ENCODE data around the gene PPP2R5E.

The PPP2R5E gene

DNA sequence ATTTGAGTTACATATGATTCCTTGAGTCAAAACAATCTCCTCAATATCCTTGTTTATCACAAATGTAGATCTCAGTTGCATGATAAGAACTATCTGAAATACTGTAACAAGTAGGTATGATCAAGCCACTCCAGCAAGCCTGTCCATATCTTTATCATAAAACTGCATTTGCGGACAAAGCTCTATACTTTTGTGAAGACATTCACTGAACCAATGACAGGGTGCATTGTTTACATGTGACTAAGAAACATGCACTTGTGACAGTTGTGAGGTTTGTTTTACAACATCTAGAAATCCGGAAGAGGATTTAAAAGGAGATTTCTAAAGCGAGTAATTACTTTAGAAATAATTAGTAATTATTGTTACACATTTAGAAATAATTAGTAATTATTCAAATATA lies 111.7 kb downstream of the PPP2R5E start:
- Histone ChIP-seq H3K4me3 (ENCODE audit: low read depth in 1 of 2, low read length in 2 of 2) (no peak overlapping the region), H3K27ac (ENCODE audit: low read length) (no peak overlapping the region), H3K9me3 (ENCODE audit: control insufficient read depth in 1 of 2, low read length in 2 of 2) (no peaks in the 10 kb centered on the region), H3K27me3 (ENCODE audit: low read depth, low read length) (no peaks in the 10 kb centered on the region), H3K36me3 (ENCODE audit: control insufficient read depth in 1 of 2, insufficient read depth in 2 of 2, low read length in 2 of 2) (no peaks in the 10 kb centered on the region), H3K4me1 (ENCODE audit: control insufficient read depth in 1 of 2, insufficient read depth in 2 of 2, low read length in 2 of 2) (peaks cover 18 to 26% of the 10 kb centered on the region in 2 donors)

DNA sequence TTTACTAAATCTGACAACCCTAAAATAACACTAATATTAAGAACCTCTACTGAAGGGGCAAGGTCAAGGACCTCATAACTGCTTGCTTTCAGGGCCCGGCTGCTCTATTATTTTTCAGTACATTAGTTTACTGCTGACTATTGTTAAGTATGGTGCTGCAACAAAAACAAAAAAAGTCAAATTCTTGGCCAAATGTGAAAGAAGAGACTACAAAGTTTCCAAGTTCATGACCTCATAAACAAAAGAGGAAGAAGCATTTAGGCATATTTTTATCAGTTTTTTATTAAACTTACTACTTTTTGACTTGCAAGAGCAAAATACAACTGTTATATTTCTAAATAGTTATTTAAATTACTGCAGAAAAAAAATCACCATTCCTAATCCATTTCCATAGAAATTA lies 114.7 kb downstream of the PPP2R5E start:
- no peaks in the 10 kb centered on the region for H3K36me3 ChIP-seq (ENCODE audit: control insufficient read depth in 1 of 2, insufficient read depth in 2 of 2, low read length in 2 of 2)
- H3K4me3 ChIP-seq (ENCODE audit: low read depth in 1 of 2, low read length in 2 of 2) = no peak overlapping the region
- peaks cover 7 to 9% of the 10 kb centered on the region in 2 donors for H3K4me1 ChIP-seq (ENCODE audit: control insufficient read depth in 1 of 2, insufficient read depth in 2 of 2, low read length in 2 of 2)
- H3K9me3 ChIP-seq (ENCODE audit: control insufficient read depth in 1 of 2, low read length in 2 of 2) = no peaks in the 10 kb centered on the region
- H3K27ac ChIP-seq (ENCODE audit: low read length) = no peak overlapping the region
- H3K27me3 ChIP-seq (ENCODE audit: low read depth, low read length) = no peaks in the 10 kb centered on the region

- Histone ChIP-seq H3K4me1 (ENCODE audit: control insufficient read depth in 1 of 2, insufficient read depth in 2 of 2, low read length in 2 of 2) (peaks cover 1 to 7% of the 10 kb centered on the region in 2 donors), H3K36me3 (ENCODE audit: control insufficient read depth in 1 of 2, insufficient read depth in 2 of 2, low read length in 2 of 2) (no peaks in the 10 kb centered on the region), H3K9me3 (ENCODE audit: control insufficient read depth in 1 of 2, low read length in 2 of 2) (no peaks in the 10 kb centered on the region), H3K27me3 (ENCODE audit: low read depth, low read length) (no peaks in the 10 kb centered on the region), H3K27ac (ENCODE audit: low read length) (no peak overlapping the region), H3K4me3 (ENCODE audit: low read depth in 1 of 2, low read length in 2 of 2) (no peak overlapping the region)
These were observed 116.3 kb downstream of the PPP2R5E start for GRCh38 chr14:63426838-63427352.

DNA sequence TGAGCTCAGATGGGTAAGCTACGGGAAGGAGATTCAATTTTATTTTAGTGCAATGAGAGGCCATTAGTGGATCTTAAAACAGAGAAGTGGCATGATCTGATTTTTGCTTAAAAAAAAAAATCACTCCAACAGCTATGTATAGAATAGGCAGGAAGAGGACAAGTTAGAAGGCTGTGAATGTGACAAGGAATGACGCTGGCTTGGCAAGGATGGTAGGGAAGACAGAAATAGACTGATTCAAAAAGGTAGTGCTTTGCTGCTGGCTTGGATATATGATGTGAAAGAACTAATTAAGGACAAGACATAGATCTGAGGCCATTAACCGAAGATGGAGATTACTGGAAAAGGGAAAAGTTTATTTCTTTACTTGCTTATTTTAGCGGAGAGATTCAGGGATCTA lies 119.3 kb downstream of the PPP2R5E start:
- Histone ChIP-seq H3K27ac (ENCODE audit: low read length) (no peak overlapping the region), H3K4me1 (ENCODE audit: control insufficient read depth in 1 of 2, insufficient read depth in 2 of 2, low read length in 2 of 2) (peaks cover 0 to 7% of the 10 kb centered on the region in 2 donors), H3K36me3 (ENCODE audit: control insufficient read depth in 1 of 2, insufficient read depth in 2 of 2, low read length in 2 of 2) (peaks cover 0 to 8% of the 10 kb centered on the region in 2 donors), H3K27me3 (ENCODE audit: low read depth, low read length) (no peaks in the 10 kb centered on the region), H3K9me3 (ENCODE audit: control insufficient read depth in 1 of 2, low read length in 2 of 2) (no peaks in the 10 kb centered on the region), H3K4me3 (ENCODE audit: low read depth in 1 of 2, low read length in 2 of 2) (no peak overlapping the region)

- Histone ChIP-seq H3K27me3 (ENCODE audit: low read depth, low read length) (no peaks in the 10 kb centered on the region), H3K36me3 (ENCODE audit: control insufficient read depth in 1 of 2, insufficient read depth in 2 of 2, low read length in 2 of 2) (peaks cover 0 to 8% of the 10 kb centered on the region in 2 donors), H3K9me3 (ENCODE audit: control insufficient read depth in 1 of 2, low read length in 2 of 2) (no peaks in the 10 kb centered on the region), H3K4me3 (ENCODE audit: low read depth in 1 of 2, low read length in 2 of 2) (no peak overlapping the region), H3K27ac (ENCODE audit: low read length) (no peak overlapping the region), H3K4me1 (ENCODE audit: control insufficient read depth in 1 of 2, insufficient read depth in 2 of 2, low read length in 2 of 2) (peaks cover 0 to 7% of the 10 kb centered on the region in 2 donors)
These were observed 119.8 kb downstream of the PPP2R5E start for GRCh38 chr14:63423381-63423780.

DNA sequence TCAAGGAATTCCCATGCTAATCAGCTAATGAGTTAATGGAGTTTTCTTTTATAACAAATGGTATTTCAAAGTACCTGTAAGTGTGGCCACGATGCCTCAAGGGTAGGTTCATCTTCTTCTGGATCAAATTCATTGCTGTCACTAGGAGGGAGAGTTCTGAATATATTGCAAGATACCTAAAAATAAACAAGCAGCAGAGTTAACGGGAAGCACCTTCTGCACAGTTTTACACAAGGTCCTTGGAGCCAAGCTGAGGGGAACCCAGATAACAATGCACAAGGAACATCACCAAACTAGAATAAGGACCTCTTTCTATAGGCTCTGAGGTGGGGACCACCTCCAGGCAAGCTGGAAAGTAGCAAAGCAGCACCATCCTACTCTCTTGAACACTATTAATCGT lies 121.3 kb downstream of the PPP2R5E start:
- Histone ChIP-seq H3K27ac (ENCODE audit: low read length) (no peak overlapping the region), H3K36me3 (ENCODE audit: control insufficient read depth in 1 of 2, insufficient read depth in 2 of 2, low read length in 2 of 2) (peaks cover 0 to 8% of the 10 kb centered on the region in 2 donors), H3K4me3 (ENCODE audit: low read depth in 1 of 2, low read length in 2 of 2) (no peak overlapping the region), H3K27me3 (ENCODE audit: low read depth, low read length) (no peaks in the 10 kb centered on the region), H3K4me1 (ENCODE audit: control insufficient read depth in 1 of 2, insufficient read depth in 2 of 2, low read length in 2 of 2) (no peaks in the 10 kb centered on the region), H3K9me3 (ENCODE audit: control insufficient read depth in 1 of 2, low read length in 2 of 2) (no peaks in the 10 kb centered on the region)

GRCh38 chr14:63421226-63421625 lies 122.0 kb downstream of the PPP2R5E start:
- no peaks in the 10 kb centered on the region for H3K9me3 ChIP-seq (ENCODE audit: control insufficient read depth in 1 of 2, low read length in 2 of 2)
- no peaks in the 10 kb centered on the region for H3K4me1 ChIP-seq (ENCODE audit: control insufficient read depth in 1 of 2, insufficient read depth in 2 of 2, low read length in 2 of 2)
- H3K4me3 ChIP-seq (ENCODE audit: low read depth in 1 of 2, low read length in 2 of 2) = no peak overlapping the region
- no peaks in the 10 kb centered on the region for H3K27me3 ChIP-seq (ENCODE audit: low read depth, low read length)
- H3K36me3 ChIP-seq (ENCODE audit: control insufficient read depth in 1 of 2, insufficient read depth in 2 of 2, low read length in 2 of 2) = peaks cover 0 to 8% of the 10 kb centered on the region in 2 donors
- H3K27ac ChIP-seq (ENCODE audit: low read length) = no peak overlapping the region

- no peak overlapping the region for H3K27ac ChIP-seq (ENCODE audit: low read length)
- H3K4me3 ChIP-seq (ENCODE audit: low read depth in 1 of 2, low read length in 2 of 2) = no peak overlapping the region
- H3K9me3 ChIP-seq (ENCODE audit: control insufficient read depth in 1 of 2, low read length in 2 of 2) = no peaks in the 10 kb centered on the region
- no peaks in the 10 kb centered on the region for H3K4me1 ChIP-seq (ENCODE audit: control insufficient read depth in 1 of 2, insufficient read depth in 2 of 2, low read length in 2 of 2)
- H3K36me3 ChIP-seq (ENCODE audit: control insufficient read depth in 1 of 2, insufficient read depth in 2 of 2, low read length in 2 of 2) = peaks cover 1 to 8% of the 10 kb centered on the region in 2 donors
- no peaks in the 10 kb centered on the region for H3K27me3 ChIP-seq (ENCODE audit: low read depth, low read length)
These were observed 125.2 kb downstream of the PPP2R5E start for GRCh38 chr14:63418020-63418419.

DNA sequence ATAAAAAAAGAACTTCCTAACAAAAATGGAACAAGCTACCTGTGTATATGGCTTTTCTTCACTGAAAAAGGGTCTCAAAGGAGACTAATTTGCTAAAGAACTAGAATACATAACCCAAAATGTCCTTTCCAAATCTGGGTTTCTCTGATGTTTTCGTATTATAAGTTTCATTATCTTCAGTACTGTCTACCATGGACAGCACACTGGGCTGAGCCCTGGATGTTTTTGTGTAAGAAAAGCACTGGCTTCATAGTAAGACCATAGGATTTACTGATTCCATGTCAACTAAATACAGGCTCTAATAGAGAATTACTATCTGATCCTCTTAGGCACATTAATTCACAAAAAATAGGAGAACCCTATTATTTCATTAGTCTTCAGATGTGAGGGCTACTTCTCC lies 130.2 kb downstream of the PPP2R5E start:
- peaks cover 0 to 13% of the 10 kb centered on the region in 2 donors for H3K36me3 ChIP-seq (ENCODE audit: control insufficient read depth in 1 of 2, insufficient read depth in 2 of 2, low read length in 2 of 2)
- no peaks in the 10 kb centered on the region for H3K4me1 ChIP-seq (ENCODE audit: control insufficient read depth in 1 of 2, insufficient read depth in 2 of 2, low read length in 2 of 2)
- H3K4me3 ChIP-seq (ENCODE audit: low read depth in 1 of 2, low read length in 2 of 2) = no peak overlapping the region

DNA sequence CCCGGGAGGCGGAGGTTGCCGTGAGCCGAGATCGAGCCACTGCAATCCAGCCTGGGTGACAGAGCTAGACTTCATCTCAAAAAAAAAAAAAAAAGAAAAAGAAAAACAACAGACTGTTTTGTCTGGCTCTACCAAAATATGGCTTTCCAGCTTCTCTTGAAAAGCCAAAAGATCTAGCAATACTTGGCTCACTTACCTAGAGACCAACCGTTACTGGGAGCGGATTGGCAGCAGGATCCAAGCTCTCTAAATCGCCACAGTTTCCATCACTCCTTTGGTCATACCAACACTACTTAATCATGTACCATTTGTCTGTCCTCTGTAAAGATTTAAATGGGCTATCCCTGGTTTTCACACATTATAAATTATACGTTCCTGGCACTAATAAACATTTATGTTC lies 136.8 kb downstream of the PPP2R5E start:
- H3K9me3 ChIP-seq (ENCODE audit: control insufficient read depth in 1 of 2, low read length in 2 of 2) = no peaks in the 10 kb centered on the region
- H3K27me3 ChIP-seq (ENCODE audit: low read depth, low read length) = no peaks in the 10 kb centered on the region
- H3K4me3 ChIP-seq (ENCODE audit: low read depth in 1 of 2, low read length in 2 of 2) = no peak overlapping the region
- no peak overlapping the region for H3K27ac ChIP-seq (ENCODE audit: low read length)
- peaks cover 0 to 23% of the 10 kb centered on the region in 2 donors for H3K4me1 ChIP-seq (ENCODE audit: control insufficient read depth in 1 of 2, insufficient read depth in 2 of 2, low read length in 2 of 2)
- peaks cover 7 to 8% of the 10 kb centered on the region in 2 donors for H3K36me3 ChIP-seq (ENCODE audit: control insufficient read depth in 1 of 2, insufficient read depth in 2 of 2, low read length in 2 of 2)

More for the DNA sequence above, 130.2 kb downstream of the PPP2R5E start:
- Histone ChIP-seq H3K9me3 (ENCODE audit: control insufficient read depth in 1 of 2, low read length in 2 of 2) (no peaks in the 10 kb centered on the region), H3K27me3 (ENCODE audit: low read depth, low read length) (no peaks in the 10 kb centered on the region), H3K27ac (ENCODE audit: low read length) (no peak overlapping the region)

- Histone ChIP-seq H3K4me3 (ENCODE audit: low read depth in 1 of 2, low read length in 2 of 2) (no peak overlapping the region), H3K27ac (ENCODE audit: low read length) (no peak overlapping the region), H3K27me3 (ENCODE audit: low read depth, low read length) (no peaks in the 10 kb centered on the region), H3K4me1 (ENCODE audit: control insufficient read depth in 1 of 2, insufficient read depth in 2 of 2, low read length in 2 of 2) (peaks cover 0 to 28% of the 10 kb centered on the region in 2 donors), H3K36me3 (ENCODE audit: control insufficient read depth in 1 of 2, insufficient read depth in 2 of 2, low read length in 2 of 2) (peaks cover 7 to 8% of the 10 kb centered on the region in 2 donors), H3K9me3 (ENCODE audit: control insufficient read depth in 1 of 2, low read length in 2 of 2) (no peaks in the 10 kb centered on the region)
These were observed 137.5 kb downstream of the PPP2R5E start for GRCh38 chr14:63405715-63406114.

DNA sequence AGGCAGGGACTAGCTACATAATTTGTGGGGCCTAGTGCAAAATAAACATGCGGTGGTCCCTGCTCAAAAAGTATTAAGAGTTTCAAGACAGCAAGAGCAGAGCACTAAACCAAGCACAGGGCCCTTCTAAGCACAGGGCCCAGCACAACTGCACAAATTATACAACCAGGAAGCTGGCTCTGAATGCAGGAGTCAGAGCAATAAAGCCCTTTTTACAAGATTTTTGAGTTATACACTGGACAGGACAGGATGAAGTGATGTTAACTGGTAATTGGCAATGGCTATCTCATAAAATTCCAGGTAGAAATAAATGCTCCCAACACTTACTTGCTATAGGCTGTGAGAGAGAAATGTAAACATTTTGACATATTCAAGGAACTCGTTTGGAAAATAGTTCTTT lies 138.3 kb downstream of the PPP2R5E start:
- no peaks in the 10 kb centered on the region for H3K27me3 ChIP-seq (ENCODE audit: low read depth, low read length)
- H3K4me1 ChIP-seq (ENCODE audit: control insufficient read depth in 1 of 2, insufficient read depth in 2 of 2, low read length in 2 of 2) = peaks cover 0 to 28% of the 10 kb centered on the region in 2 donors
- no peak overlapping the region for H3K27ac ChIP-seq (ENCODE audit: low read length)
- H3K9me3 ChIP-seq (ENCODE audit: control insufficient read depth in 1 of 2, low read length in 2 of 2) = no peaks in the 10 kb centered on the region
- peaks cover under 1 to 8% of the 10 kb centered on the region in 2 donors for H3K36me3 ChIP-seq (ENCODE audit: control insufficient read depth in 1 of 2, insufficient read depth in 2 of 2, low read length in 2 of 2)
- no peak overlapping the region for H3K4me3 ChIP-seq (ENCODE audit: low read depth in 1 of 2, low read length in 2 of 2)
